Lung (tissue), 12 donors: ENCODE data around the gene ACBD6. TPM values are rescaled to one million over a fixed set of nuclear protein-coding genes. Genes with fewer than 3 reads are reported as not detected.

Experiments
- ATAC-seq: fragments of 200-7000 bp; cut with Tn5 transposase; one replicate; pipeline ENCODE4 v1.9.1; 2020; ENCODE audit warnings: moderate number of reproducible peaks; ENCODE audit not compliant: insufficient read depth, low FRiP score
- DNase-seq, 3 donors: peaks; one replicate each; pipeline ENCODE4 v3.0.0-alpha.2; 2013 to 2017
- H3K27ac ChIP-seq, 2 donors: one replicate each; pipeline ENCODE4 v1.5.1; 2013; ENCODE audit warnings: mild to moderate bottlenecking in 2 of 2, moderate library complexity in 2 of 2, control low read depth in 1 of 2, inconsistent platforms in 1 of 2, low read depth in 1 of 2, low read length in 1 of 2
- H3K27me3 ChIP-seq, 3 donors: one replicate each; pipeline ENCODE4 v1.5.1; 2013; ENCODE audit warnings: low read length in 2 of 3; ENCODE audit not compliant: control insufficient read depth in 3 of 3, insufficient read depth in 3 of 3
- H3K36me3 ChIP-seq, 4 donors: one replicate each; pipeline ENCODE4 v1.5.1; 2013; ENCODE audit warnings: low read length in 4 of 4, mild to moderate bottlenecking in 1 of 4, moderate library complexity in 1 of 4; ENCODE audit not compliant: control insufficient read depth in 4 of 4, insufficient read depth in 4 of 4
- H3K4me1 ChIP-seq, 5 donors: one replicate each; pipeline ENCODE4 v1.5.1; 2013; ENCODE audit warnings: low read length in 5 of 5, mild to moderate bottlenecking in 2 of 5, moderate library complexity in 1 of 5; ENCODE audit not compliant: control insufficient read depth in 5 of 5, insufficient read depth in 5 of 5
- H3K4me3 ChIP-seq: one replicate; pipeline ENCODE4 v1.5.1; 2013; ENCODE audit warnings: mild to moderate bottlenecking, control low read depth, moderate library complexity
- H3K9ac ChIP-seq, 2 donors: one replicate each; pipeline ENCODE4 v1.5.1; 2013; ENCODE audit warnings: low read length in 2 of 2, control low read depth in 1 of 2; ENCODE audit not compliant: insufficient read depth in 1 of 2
- H3K9me3 ChIP-seq, 4 donors: one replicate each; pipeline ENCODE4 v1.5.1; 2013; ENCODE audit warnings: low read length in 3 of 4, mild to moderate bottlenecking in 1 of 4, moderate library complexity in 1 of 4; ENCODE audit not compliant: control insufficient read depth in 4 of 4, insufficient read depth in 3 of 4
- CTCF ChIP-seq: IDR thresholded peaks from 2 replicates; pipeline ENCODE4 v1.5.1; 2012; ENCODE audit warnings: mild to moderate bottlenecking; ENCODE audit errors: control extremely low read depth, extremely low read depth
- WGBS, 2 donors: extraction: QIAGEN DNeasy Blood & Tissue Kit; methylation state at CpG; one replicate each; pipeline ENCODE4 v1.1.7; 2013; 5-methylcytosine and 5-hydroxymethylcytosine counted together
- polyA plus RNA-seq, 2 donors: library from polyadenylated mRNA; stranded (reverse); fragments of 200-250 nt; gene quantifications; one replicate each; pipeline ENCODE4 v1.2.1, GENCODE V29; 2013
- total RNA-seq, 2 donors: library from RNA; depleted of rRNA in 1 of 2; stranded (reverse); fragments of >200 nt in 1 of 2; gene quantifications; one replicate each; pipeline ENCODE4 v1.2.1, GENCODE V29; 2014 to 2021
- donor health status: control.
- donor health status: control.
- donor health status: Bipolar disorder and iron deficiency.
- donor health status: healthy.
- donor health status: DM: yes; HTN: yes; CAD: no.

Gene ACBD6
- total and polyA plus RNA-seq, 4 donors: 28.1 to 53.3 (median 41.1) TPM

DNA sequence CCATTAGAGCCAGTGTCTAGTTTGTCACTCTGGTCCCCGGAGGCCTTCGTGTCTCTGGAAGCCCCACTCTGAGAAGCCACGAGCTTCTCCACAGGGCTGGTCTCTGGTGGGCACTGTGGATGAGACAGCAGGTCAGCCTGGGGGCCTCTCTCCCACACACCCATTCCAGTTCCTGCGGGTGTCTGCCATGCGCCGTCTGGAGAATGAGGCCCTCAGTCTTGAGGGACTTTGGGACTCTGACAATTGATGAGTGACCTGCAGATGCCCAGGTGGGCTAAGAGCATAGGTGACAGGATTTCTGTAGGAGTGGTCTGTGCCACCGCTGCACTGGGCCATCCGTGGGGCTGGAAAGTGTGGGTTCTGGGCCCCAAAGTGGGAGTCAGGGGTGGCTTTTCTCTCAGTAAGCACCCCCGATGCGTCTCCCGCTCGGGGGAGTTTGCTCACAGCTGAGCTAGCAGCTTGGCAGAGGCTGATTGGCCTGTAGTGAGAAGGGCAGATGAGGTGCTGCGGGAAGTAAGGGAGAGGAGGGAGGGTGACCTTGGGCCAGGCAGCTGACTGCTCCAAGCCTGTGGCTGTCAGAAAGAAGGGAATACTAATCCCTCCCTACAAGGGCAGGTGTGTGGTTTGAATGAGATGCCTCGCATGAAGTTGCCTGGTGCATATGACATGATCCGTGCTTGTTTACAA lies 245.9 kb downstream of the ACBD6 start:
- 79 to 92% methylated on average over 15 of the region's 15 CpGs for WGBS, 2 donors
- no peak for DNase-seq

DNA sequence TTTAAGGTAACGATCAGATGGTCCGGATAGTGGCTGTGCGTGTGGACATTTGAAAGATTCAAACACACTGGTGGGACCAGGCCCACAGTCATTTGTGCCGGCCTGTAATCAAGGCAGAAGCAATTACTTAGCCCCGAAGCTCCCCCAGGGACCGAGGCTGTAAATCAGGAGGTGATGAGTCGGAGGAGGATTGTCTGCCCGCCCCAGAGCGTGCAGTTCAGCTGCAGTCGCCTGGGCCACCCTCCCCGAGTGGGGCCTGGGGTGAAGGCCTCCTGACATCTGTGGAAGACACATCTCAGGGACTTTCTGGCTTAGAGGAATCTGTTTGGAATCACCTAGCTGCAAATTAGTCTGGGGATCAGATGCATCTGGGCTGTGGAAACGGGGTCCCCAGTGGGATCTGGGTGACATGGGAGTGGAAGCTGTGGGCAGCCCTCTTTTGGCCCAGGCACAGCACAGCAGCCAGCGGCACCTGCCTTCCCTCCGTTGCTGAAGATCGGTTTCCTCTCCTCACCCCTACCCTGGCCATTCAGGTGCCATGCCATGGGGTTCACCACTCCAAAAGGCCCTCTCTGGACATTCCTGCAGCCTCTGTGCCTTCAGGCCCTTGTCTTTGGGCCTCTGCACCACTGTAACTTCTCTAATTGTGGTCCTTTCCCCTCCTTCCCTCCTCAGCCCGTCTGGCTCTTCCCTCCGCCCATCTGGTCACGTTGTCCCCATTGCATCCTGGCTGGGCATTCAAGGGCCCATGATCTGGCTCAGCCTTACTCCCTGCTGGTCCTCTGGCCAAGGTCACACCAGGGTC lies 246.6 kb downstream of the ACBD6 start:
- H3K9ac ChIP-seq: no peak overlapping the region
- 80 to 84% methylated on average over 18 of the region's 18 CpGs for WGBS, 2 donors
- H3K4me3 ChIP-seq: no peak overlapping the region
- no peaks in the 10 kb centered on the region for H3K4me1 ChIP-seq
- peaks cover 4 to 6% (median 5%) of the 10 kb centered on the region in 3 donors for H3K27me3 ChIP-seq
- no peaks in the 10 kb centered on the region for H3K36me3 ChIP-seq
- H3K9me3 ChIP-seq: no peaks in the 10 kb centered on the region
- H3K27ac ChIP-seq: no peak overlapping the region
- ATAC-seq: no peak
- no peak for TF ChIP-seq CTCF
- no peak for DNase-seq

More for the DNA sequence above, 245.9 kb downstream of the ACBD6 start:
- no peak for TF ChIP-seq CTCF
- H3K27me3 ChIP-seq: peaks cover 4 to 9% (median 6%) of the 10 kb centered on the region in 3 donors
- H3K9ac ChIP-seq: no peak overlapping the region
- no peaks in the 10 kb centered on the region for H3K36me3 ChIP-seq
- H3K27ac ChIP-seq: no peak overlapping the region
- H3K4me1 ChIP-seq: no peaks in the 10 kb centered on the region
- ATAC-seq: no peak
- H3K4me3 ChIP-seq: no peak overlapping the region
- H3K9me3 ChIP-seq: no peaks in the 10 kb centered on the region

- no peak overlapping the region for H3K4me3 ChIP-seq
- DNase-seq (no peak), ATAC-seq (no peak)
- no peaks in the 10 kb centered on the region for H3K36me3 ChIP-seq
- no peaks in the 10 kb centered on the region for H3K9me3 ChIP-seq
- peaks cover 4 to 6% (median 5%) of the 10 kb centered on the region in 3 donors for H3K27me3 ChIP-seq
- peaks cover 0 to 3% (median 0%) of the 10 kb centered on the region in 5 donors for H3K4me1 ChIP-seq
- H3K9ac ChIP-seq: no peak overlapping the region
- H3K27ac ChIP-seq: no peak overlapping the region
- WGBS, 2 donors: 89 to 93% methylated on average over 11 of the region's 11 CpGs
- no peak for TF ChIP-seq CTCF
Measured at GRCh38 chr1:180254854-180255253, 247.5 kb downstream of the ACBD6 start.
